ENCODE results near the gene SRPX2. TPM values are rescaled to one million over a fixed set of nuclear protein-coding genes. Genes with fewer than 3 reads are reported as not detected.

SRPX2 gene
- total RNA-seq, 1 donor from 2014 or later, result 0.38 TPM

- peaks cover 15% of the 10 kb centered on the region for H3K9me3 Mint-ChIP-seq (ENCODE audit: low read depth)
- DNase-seq (ENCODE audit: low spot score, unreplicated experiment), result no peak
- no peak overlapping the region for H3K4me3 Mint-ChIP-seq (ENCODE audit: low read depth)
- no peak overlapping the region for H3K27ac Mint-ChIP-seq
- H3K4me1 Mint-ChIP-seq (ENCODE audit: low read depth), result no peaks in the 10 kb centered on the region
- H3K27me3 Mint-ChIP-seq, result no peaks in the 10 kb centered on the region
- H3K36me3 Mint-ChIP-seq (ENCODE audit: insufficient read depth), result peaks cover 6% of the 10 kb centered on the region
- no peak for TF ChIP-seq CTCF (IDR thresholded peaks at IDR 0.05; ENCODE audit: unreplicated experiment)
Measured at GRCh38 chrX:100623001-100623400, 21.0 kb upstream of the SRPX2 start.

GRCh38 chrX:100625985-100626491 lies 18.0 kb upstream of the SRPX2 start:
- TF ChIP-seq CTCF (IDR thresholded peaks at IDR 0.05; ENCODE audit: unreplicated experiment), result no peak
- peaks cover 10% of the 10 kb centered on the region for H3K9me3 Mint-ChIP-seq (ENCODE audit: low read depth)
- peaks cover 15% of the 10 kb centered on the region for H3K36me3 Mint-ChIP-seq (ENCODE audit: insufficient read depth)
- H3K27ac Mint-ChIP-seq, result no peak overlapping the region
- peaks cover 2% of the 10 kb centered on the region for H3K4me1 Mint-ChIP-seq (ENCODE audit: low read depth)
- H3K27me3 Mint-ChIP-seq, result no peaks in the 10 kb centered on the region
- H3K4me3 Mint-ChIP-seq (ENCODE audit: low read depth), result no peak overlapping the region
- DNase-seq (ENCODE audit: low spot score, unreplicated experiment), result no peak

- peaks cover 7% of the 10 kb centered on the region for H3K4me1 Mint-ChIP-seq (ENCODE audit: low read depth)
- peak overlapping the region; percentile 99 for H3K27ac Mint-ChIP-seq
- peak overlapping the region; percentile 95 for H3K4me3 Mint-ChIP-seq (ENCODE audit: low read depth)
- no peaks in the 10 kb centered on the region for H3K27me3 Mint-ChIP-seq
- DNase-seq (ENCODE audit: low spot score, unreplicated experiment), result no peak
- peaks cover 17% of the 10 kb centered on the region for H3K9me3 Mint-ChIP-seq (ENCODE audit: low read depth)
- TF ChIP-seq CTCF (IDR thresholded peaks at IDR 0.05; ENCODE audit: unreplicated experiment), result no peak
- H3K36me3 Mint-ChIP-seq (ENCODE audit: insufficient read depth), result peaks cover 13% of the 10 kb centered on the region
Measured at GRCh38 chrX:100635040-100635439, 9.0 kb upstream of the SRPX2 start.

DNA sequence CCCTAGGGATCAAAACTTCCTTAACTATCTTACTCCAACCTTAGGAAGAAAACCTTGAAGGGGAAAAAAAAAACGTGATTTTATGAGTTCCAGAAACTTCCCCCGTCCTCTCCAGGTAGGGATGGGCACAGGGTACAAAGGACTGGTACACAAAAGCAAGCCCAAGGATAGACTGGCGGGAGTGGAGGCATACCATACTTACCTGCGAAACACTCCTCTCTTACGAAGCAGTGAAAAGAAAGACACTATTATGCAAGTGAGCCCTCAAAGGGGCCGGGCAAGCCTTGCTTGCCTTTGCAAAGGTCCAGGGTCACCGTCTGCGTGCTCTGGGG lies 8.0 kb upstream of the SRPX2 start:
- no peak for TF ChIP-seq CTCF (IDR thresholded peaks at IDR 0.05; ENCODE audit: unreplicated experiment)
- Mint-ChIP-seq H3K4me1 (ENCODE audit: low read depth) (peaks cover 7% of the 10 kb centered on the region), H3K9me3 (ENCODE audit: low read depth) (peaks cover 17% of the 10 kb centered on the region), H3K27me3 (no peaks in the 10 kb centered on the region), H3K36me3 (ENCODE audit: insufficient read depth) (peaks cover 11% of the 10 kb centered on the region), H3K4me3 (ENCODE audit: low read depth) (peak overlapping the region; percentile 95), H3K27ac (peak overlapping the region; percentile 99)
- no peak for DNase-seq (ENCODE audit: low spot score, unreplicated experiment)

- Mint-ChIP-seq H3K9me3 (ENCODE audit: low read depth) (peaks cover 19% of the 10 kb centered on the region), H3K27ac (peak within 1 kb of the TSS; percentile 99), H3K27me3 (no peaks in the 10 kb centered on the region), H3K4me3 (ENCODE audit: low read depth) (peak within 1 kb of the TSS; percentile 95), H3K36me3 (ENCODE audit: insufficient read depth) (peaks cover 11% of the 10 kb centered on the region), H3K4me1 (ENCODE audit: low read depth) (peaks cover 8% of the 10 kb centered on the region)
- peak; percentile 67 for TF ChIP-seq CTCF (IDR thresholded peaks at IDR 0.05; ENCODE audit: unreplicated experiment)
- peak; percentile 74 for DNase-seq (ENCODE audit: low spot score, unreplicated experiment)
Measured at GRCh38 chrX:100636321-100636991, 7.5 kb upstream of the SRPX2 start, which contains the start of gene TSPAN6. Gene TSPAN6, minus strand, starts transcription at chrX:100636806. Its CDS starts 112 bp downstream, at chrX:100636694.
